Measurements from ENCODE around the gene THPO.
"Not testable (repeated sequence)": the region's sequence is repeated elsewhere in the genome, so short reads cannot be mapped to it uniquely, and the experiment has no call there.

THPO gene

DNA sequence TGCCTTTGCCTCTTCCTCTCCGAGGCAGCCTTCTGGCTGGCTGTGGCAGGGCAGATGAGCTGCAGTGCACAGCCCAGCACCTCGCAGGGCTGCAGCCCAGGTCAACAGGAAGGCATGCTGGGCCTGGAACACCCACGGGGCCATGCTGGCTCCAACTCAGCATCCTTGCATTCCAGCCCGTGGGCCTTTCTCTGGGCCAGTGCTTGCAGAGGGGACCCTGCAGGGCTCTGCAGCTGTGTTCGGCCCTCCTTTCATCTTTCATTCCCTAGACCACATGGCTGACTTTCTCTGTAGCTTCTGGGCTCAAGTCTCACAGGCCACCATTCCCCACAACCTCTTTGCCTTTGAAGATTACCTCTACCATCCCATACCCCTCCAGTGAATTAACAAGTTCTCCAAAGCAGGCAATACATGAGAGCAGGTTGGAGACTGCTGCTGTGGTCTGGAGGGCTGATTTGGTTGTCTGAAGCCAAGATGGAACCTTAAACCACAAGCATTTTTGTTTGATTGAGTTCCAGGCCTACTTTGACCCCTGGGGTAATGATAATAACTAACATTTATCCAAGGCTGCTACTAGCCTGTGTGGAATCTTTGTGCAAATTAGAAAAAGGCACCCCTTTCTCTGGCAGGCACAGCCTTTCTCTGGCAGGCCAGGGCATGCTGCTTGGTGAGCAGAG is 34.7 kb downstream of the THPO start:
- H3K4me3 Mint-ChIP-seq = no peak overlapping the region
- H3K27ac Mint-ChIP-seq = no peak overlapping the region
- H3K27me3 Mint-ChIP-seq = no peaks in the 10 kb centered on the region
- peaks cover 10% of the 10 kb centered on the region for H3K36me3 Mint-ChIP-seq
- H3K4me1 Mint-ChIP-seq = peaks cover 4% of the 10 kb centered on the region
- ATAC-seq (ENCODE audit: low read depth) (no peak), DNase-seq (ENCODE audit: low spot score in 2 of 2) (no peak)
- H3K9me3 Mint-ChIP-seq = no peaks in the 10 kb centered on the region

- H3K27me3 Mint-ChIP-seq = peaks cover 6% of the 10 kb centered on the region
- peaks cover 12% of the 10 kb centered on the region for H3K4me1 Mint-ChIP-seq
- no peaks in the 10 kb centered on the region for H3K9me3 Mint-ChIP-seq
- DNase-seq (ENCODE audit: low spot score in 2 of 2) (no peak), ATAC-seq (ENCODE audit: low read depth) (no peak)
- no peak overlapping the region for H3K4me3 Mint-ChIP-seq
- no peak overlapping the region for H3K27ac Mint-ChIP-seq
- H3K36me3 Mint-ChIP-seq = peaks cover 10% of the 10 kb centered on the region
These were observed 36.1 kb downstream of the THPO start for GRCh38 chr3:184341925-184342324.

DNA sequence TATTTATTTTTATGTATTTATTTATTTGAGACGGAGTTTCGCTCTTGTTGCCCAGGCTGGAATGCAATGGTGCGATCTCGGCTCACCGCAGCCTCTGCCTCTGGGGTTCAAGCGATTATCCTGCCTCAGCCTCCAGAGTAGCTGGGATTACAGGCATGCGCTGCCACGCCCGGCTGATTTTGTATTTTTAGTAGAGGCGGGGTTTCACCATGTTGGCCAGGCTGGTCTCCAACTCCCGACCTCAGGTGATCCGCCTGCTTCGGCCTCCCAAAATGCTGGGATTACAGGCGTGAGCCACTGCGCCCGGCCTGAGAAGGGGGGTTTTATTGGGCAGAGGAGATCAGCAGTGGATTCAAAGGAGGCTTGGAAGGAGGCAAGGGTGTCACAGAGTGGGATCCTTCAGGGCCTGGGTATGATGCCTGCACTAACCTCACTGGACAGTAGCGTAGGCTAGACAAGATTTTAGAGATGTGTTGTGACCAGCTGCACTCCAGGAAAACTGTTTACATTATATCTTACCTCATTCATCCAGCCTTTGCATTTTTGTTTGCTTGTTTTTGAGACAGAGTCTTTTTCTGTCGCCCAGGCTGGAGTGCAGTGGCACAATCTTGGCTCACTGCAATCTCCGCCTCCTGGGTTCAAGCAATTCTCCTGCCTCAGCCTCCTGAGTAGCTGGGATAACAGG is 38.4 kb downstream of the THPO start:
- not testable (repeated sequence) for H3K4me3 Mint-ChIP-seq; H3K9me3 Mint-ChIP-seq; H3K27ac Mint-ChIP-seq; H3K36me3 Mint-ChIP-seq; H3K27me3 Mint-ChIP-seq; DNase-seq (ENCODE audit: low spot score in 2 of 2); ATAC-seq (ENCODE audit: low read depth)
- H3K4me1 Mint-ChIP-seq = peaks cover 14% of the 10 kb centered on the region

DNA sequence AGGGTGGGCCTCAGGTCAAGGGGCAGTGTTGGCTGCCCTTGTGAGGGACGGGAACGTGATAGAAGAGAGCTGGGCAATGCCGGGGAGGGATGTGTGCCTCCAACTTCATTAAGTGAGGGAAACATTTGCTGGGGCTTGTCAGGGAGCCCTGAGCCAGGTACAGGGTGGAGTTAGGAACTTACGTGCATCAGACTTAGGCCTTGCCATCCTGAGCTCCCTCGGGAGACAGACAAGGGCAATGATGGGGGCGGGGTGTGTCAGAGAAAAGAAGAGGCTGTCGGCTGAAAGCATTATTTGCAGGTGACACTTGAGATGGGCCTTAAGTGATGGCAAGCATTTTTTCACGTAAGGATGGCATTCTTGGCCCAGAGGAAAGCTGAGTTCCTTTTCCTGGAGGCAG is 39.0 kb downstream of the THPO start:
- no peak for ATAC-seq (ENCODE audit: low read depth)
- Mint-ChIP-seq H3K27ac (no peak overlapping the region), H3K27me3 (peaks cover 6% of the 10 kb centered on the region), H3K9me3 (no peaks in the 10 kb centered on the region), H3K4me3 (no peak overlapping the region), H3K4me1 (peaks cover 15% of the 10 kb centered on the region), H3K36me3 (peaks cover 6% of the 10 kb centered on the region)
- DNase-seq (ENCODE audit: low spot score in 2 of 2) = no peak

DNA sequence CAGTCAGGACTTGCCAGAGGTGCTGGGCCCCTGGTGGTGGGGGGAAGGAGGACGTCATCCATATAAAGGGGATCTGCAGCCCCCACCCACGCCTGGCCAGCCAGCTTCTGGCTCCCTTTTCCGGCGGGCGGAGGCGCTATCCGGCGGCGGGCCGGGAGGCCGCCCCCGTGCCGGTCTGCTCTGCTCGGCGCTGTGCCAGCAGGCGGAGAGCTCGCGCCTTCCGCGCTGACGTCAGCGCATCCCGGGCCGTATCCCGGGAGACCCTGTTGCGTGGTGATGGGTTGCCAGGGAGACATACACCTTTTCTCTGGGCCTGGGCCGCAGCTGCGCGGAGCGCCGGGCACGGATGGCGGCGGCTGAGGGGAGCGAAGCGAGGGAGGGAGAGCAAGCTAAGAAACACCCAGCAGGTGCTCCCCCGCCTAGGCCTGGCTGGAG is 39.5 kb downstream of the THPO start:
- peaks cover 17% of the 10 kb centered on the region for H3K4me1 Mint-ChIP-seq
- DNase-seq (ENCODE audit: low spot score in 2 of 2) (no peak), ATAC-seq (ENCODE audit: low read depth) (peak; percentile 31)
- H3K36me3 Mint-ChIP-seq = peaks cover 6% of the 10 kb centered on the region
- no peaks in the 10 kb centered on the region for H3K9me3 Mint-ChIP-seq
- peak overlapping the region; percentile 16 for H3K4me3 Mint-ChIP-seq
- H3K27ac Mint-ChIP-seq = no peak overlapping the region
- peaks cover 6% of the 10 kb centered on the region for H3K27me3 Mint-ChIP-seq

DNA sequence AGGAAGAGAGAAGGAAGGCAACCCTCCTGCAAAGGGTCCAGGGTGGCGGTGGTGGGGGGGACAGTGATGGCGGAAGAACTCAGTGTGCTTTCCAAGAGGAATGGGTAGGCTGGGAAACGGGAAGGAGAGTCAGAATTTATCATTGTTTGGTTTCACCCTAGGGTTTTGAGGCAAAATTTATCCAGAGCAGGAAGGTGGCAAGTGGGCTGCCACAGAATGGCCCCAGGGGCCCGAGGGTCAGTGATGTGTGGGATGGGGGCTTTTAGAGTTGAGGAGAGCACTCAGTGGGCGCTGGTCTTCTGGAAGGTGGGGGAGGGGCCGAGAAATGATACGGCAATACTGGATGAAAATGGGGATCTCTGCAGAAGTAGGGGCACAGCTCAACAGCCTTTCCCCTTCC is 40.0 kb downstream of the THPO start:
- H3K27ac Mint-ChIP-seq = no peak overlapping the region
- H3K4me3 Mint-ChIP-seq = peak overlapping the region; percentile 33
- H3K9me3 Mint-ChIP-seq = no peaks in the 10 kb centered on the region
- H3K4me1 Mint-ChIP-seq = peaks cover 17% of the 10 kb centered on the region
- DNase-seq (ENCODE audit: low spot score in 2 of 2) = no peak
- no peak for ATAC-seq (ENCODE audit: low read depth)
- H3K27me3 Mint-ChIP-seq = peaks cover 6% of the 10 kb centered on the region
- peaks cover 9% of the 10 kb centered on the region for H3K36me3 Mint-ChIP-seq

- H3K4me3 Mint-ChIP-seq = peak within 1 kb of the TSS; percentile 87
These were observed 40.6 kb downstream of the THPO start, which contains the start of gene FAM131A for GRCh38 chr3:184337399-184337714. TSS of gene FAM131A (plus strand) at chr3:184337600. CDS start at chr3:184337631, 31 bp downstream.

DNA sequence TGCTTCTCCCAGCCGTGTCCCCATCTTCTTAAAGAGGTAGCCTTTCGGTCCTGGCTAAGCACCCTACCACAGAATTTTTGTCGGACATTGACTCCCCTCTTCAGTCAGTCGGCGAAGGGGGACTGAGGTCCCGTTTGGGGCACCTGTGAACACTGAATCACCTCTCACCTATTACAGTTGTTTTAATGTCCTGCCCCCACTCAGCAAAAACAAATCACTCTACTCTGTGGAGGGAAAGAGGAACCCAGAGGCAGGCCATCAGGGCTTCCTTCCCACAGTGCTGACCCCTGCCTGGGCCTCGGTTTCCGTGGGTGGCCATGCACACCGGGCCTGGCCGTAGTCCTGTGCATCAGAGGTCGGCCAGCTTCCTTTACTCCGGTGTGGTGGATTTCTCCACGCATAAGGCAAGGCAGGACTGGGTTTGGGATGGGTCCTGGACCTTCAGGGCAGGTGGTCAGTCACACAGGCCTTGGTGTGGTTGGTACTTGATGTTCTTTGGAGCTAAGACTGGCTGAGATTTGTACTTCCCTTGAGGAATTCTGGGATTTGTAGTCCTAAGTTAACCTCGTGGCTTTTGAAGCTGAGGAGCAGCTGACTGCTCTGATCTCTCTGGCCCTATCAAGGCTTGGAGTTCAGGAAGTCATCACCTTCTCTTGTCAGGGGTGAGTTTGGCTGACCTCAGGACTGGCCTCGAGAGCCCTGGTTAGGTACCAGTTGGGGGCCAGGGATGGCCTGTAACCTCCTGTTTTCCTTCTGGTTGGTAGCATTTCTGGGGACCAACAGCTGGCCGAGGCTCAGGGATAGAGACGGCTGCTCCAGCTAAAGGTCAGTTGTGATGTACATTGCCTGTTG is 41.2 kb downstream of the THPO start:
- Mint-ChIP-seq H3K4me3 (peak overlapping the region; percentile 87), H3K36me3 (peaks cover 8% of the 10 kb centered on the region), H3K9me3 (no peaks in the 10 kb centered on the region), H3K27me3 (peaks cover 6% of the 10 kb centered on the region), H3K4me1 (peaks cover 17% of the 10 kb centered on the region), H3K27ac (no peak overlapping the region)
- no peak for ATAC-seq (ENCODE audit: low read depth)
- DNase-seq (ENCODE audit: low spot score in 2 of 2) = no peak

More at GRCh38 chr3:184337399-184337714, 40.6 kb downstream of the THPO start, which contains the start of gene FAM131A:
- no peak for ATAC-seq (ENCODE audit: low read depth)
- H3K4me1 Mint-ChIP-seq = peaks cover 17% of the 10 kb centered on the region
- no peak within 1 kb of the TSS for H3K27ac Mint-ChIP-seq
- H3K27me3 Mint-ChIP-seq = peaks cover 6% of the 10 kb centered on the region
- no peak for DNase-seq (ENCODE audit: low spot score in 2 of 2)
- peaks cover 9% of the 10 kb centered on the region for H3K36me3 Mint-ChIP-seq
- H3K9me3 Mint-ChIP-seq = no peaks in the 10 kb centered on the region

GRCh38 chr3:184335661-184336546 is 42.1 kb downstream of the THPO start:
- H3K4me3 Mint-ChIP-seq = peak overlapping the region; percentile 87
- DNase-seq (ENCODE audit: low spot score in 2 of 2) = peak; percentile 90 to 98
- H3K4me1 Mint-ChIP-seq = peaks cover 17% of the 10 kb centered on the region
- H3K27ac Mint-ChIP-seq = peak overlapping the region; percentile 52
- H3K27me3 Mint-ChIP-seq = peaks cover 6% of the 10 kb centered on the region
- H3K36me3 Mint-ChIP-seq = peaks cover 9% of the 10 kb centered on the region
- no peaks in the 10 kb centered on the region for H3K9me3 Mint-ChIP-seq
- peak; percentile 85 for ATAC-seq (ENCODE audit: low read depth)

DNA sequence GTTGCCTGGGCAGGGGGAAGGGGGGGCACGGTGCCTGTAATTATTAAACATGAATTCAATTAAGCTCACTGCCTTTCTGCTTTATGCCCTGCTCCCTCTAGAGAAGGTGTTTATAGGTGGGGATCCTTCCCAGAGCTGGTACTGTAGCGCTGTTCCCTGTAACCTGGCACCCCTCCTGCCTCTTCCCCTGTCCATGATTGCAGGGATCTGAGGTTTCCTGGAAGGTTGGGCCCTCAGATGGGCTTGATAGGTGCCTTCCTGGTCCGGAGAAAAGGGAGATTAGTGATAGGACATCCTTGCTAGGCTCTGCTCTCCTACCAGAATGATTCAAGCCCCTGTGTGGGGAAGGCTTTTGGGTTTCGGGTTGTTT is 42.7 kb downstream of the THPO start:
- Mint-ChIP-seq H3K9me3 (no peaks in the 10 kb centered on the region), H3K4me1 (peaks cover 17% of the 10 kb centered on the region), H3K4me3 (peak overlapping the region; percentile 87), H3K27ac (peak overlapping the region; percentile 52), H3K27me3 (peaks cover 6% of the 10 kb centered on the region), H3K36me3 (peaks cover 10% of the 10 kb centered on the region)
- ATAC-seq (ENCODE audit: low read depth) (no peak), DNase-seq (ENCODE audit: low spot score in 2 of 2) (no peak)

- H3K27me3 Mint-ChIP-seq = peaks cover 6% of the 10 kb centered on the region
- H3K9me3 Mint-ChIP-seq = no peaks in the 10 kb centered on the region
- peak overlapping the region; percentile 52 for H3K27ac Mint-ChIP-seq
- peak overlapping the region; percentile 33 for H3K4me3 Mint-ChIP-seq
- ATAC-seq (ENCODE audit: low read depth) (no peak), DNase-seq (ENCODE audit: low spot score in 2 of 2) (no peak)
- peaks cover 13% of the 10 kb centered on the region for H3K36me3 Mint-ChIP-seq
- peaks cover 17% of the 10 kb centered on the region for H3K4me1 Mint-ChIP-seq
These were observed 43.4 kb downstream of the THPO start for GRCh38 chr3:184334470-184335158.

DNA sequence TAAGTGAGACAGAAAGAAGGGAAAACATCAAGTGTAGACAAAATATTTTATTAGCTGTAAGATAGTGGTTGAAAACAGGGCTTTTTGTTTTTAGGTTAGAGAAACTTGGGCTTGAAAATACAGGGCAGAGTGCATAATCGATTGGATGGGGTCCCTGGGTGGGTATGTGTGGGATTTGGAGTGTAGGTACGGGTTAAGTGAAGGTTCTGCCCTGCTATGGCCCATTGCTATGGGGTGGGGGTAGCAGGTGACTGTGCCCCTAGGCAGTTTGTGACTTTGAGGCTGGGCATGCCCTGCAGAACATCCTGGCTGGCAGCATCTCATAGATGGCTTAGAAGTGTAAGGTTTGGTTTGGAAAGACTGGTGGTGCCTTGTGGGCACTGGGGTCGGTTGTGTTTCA is 44.3 kb downstream of the THPO start:
- H3K27me3 Mint-ChIP-seq = peaks cover 6% of the 10 kb centered on the region
- H3K9me3 Mint-ChIP-seq = no peaks in the 10 kb centered on the region
- no peak for DNase-seq (ENCODE audit: low spot score in 2 of 2)
- H3K27ac Mint-ChIP-seq = peak overlapping the region; percentile 52
- no peak for ATAC-seq (ENCODE audit: low read depth)
- peaks cover 19% of the 10 kb centered on the region for H3K36me3 Mint-ChIP-seq
- H3K4me1 Mint-ChIP-seq = peaks cover 13% of the 10 kb centered on the region
- no peak overlapping the region for H3K4me3 Mint-ChIP-seq

DNA sequence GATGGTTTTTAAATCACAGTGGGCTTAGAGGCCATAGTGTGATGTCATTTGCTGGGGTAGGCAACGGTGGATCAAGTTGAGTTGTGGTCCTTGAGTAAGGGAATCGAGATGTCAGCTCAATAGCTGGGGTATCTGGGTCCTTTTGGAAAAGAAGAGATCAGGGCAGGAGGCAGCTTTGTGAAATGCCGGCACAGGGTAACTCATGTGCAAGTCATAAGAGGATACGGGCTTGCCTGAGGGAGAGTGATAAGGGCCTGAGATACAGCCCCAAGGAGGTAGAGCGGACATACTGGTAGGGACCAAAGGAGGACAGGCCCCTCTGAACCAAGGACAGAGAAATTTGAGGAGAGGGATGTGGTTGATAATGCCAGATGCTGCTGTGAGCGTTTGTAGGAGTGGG is 44.8 kb downstream of the THPO start:
- Mint-ChIP-seq H3K27me3 (peaks cover 6% of the 10 kb centered on the region), H3K9me3 (no peaks in the 10 kb centered on the region), H3K36me3 (peaks cover 22% of the 10 kb centered on the region), H3K27ac (peak overlapping the region; percentile 52), H3K4me3 (no peak overlapping the region), H3K4me1 (peaks cover 13% of the 10 kb centered on the region)
- ATAC-seq (ENCODE audit: low read depth) (no peak), DNase-seq (ENCODE audit: low spot score in 2 of 2) (no peak)

All from memory B cell (primary cell).